ENCODE results near the gene ADGRG2. TPM values are rescaled to one million over a fixed set of nuclear protein-coding genes. Genes with fewer than 3 reads are reported as not detected.

The ADGRG2 gene
- total RNA-seq, 2 donors from 2014 or later = 1.9 to 3.7 TPM

DNA sequence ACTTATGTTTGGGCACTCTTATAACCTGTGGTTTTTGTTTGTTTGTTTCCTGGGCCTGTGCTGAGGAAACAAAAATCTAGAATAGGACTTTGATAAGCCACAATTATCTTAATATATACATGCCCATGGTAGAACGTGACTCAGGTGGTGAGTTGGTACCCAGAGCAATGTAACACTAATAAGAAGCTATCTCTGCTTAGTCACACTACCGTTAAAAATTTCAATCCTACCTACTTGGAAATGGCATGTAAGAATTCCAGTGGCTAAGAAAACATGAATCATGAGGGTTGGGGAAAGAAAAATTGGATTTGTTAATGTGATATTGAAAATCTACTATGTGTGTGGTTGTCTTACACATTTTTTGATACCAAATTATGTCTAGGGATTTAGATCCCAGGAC is 30.5 kb upstream of the ADGRG2 start:
- DNase-seq (ENCODE audit: low spot score) = no peak
- TF ChIP-seq, protein P1, sequence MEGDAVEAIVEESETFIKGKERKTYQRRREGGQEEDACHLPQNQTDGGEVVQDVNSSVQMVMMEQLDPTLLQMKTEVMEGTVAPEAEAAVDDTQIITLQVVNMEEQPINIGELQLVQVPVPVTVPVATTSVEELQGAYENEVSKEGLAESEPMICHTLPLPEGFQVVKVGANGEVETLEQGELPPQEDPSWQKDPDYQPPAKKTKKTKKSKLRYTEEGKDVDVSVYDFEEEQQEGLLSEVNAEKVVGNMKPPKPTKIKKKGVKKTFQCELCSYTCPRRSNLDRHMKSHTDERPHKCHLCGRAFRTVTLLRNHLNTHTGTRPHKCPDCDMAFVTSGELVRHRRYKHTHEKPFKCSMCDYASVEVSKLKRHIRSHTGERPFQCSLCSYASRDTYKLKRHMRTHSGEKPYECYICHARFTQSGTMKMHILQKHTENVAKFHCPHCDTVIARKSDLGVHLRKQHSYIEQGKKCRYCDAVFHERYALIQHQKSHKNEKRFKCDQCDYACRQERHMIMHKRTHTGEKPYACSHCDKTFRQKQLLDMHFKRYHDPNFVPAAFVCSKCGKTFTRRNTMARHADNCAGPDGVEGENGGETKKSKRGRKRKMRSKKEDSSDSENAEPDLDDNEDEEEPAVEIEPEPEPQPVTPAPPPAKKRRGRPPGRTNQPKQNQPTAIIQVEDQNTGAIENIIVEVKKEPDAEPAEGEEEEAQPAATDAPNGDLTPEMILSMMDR (IDR thresholded peaks at IDR 0.05) = no peak
- Histone ChIP-seq H3K4me3 (no peak overlapping the region), H3K36me3 (no peaks in the 10 kb centered on the region), H3K27ac (no peak overlapping the region), H3K27me3 (replicated peaks; ENCODE audit: insufficient read depth) (no peaks in the 10 kb centered on the region), H3K9me3 (no peaks in the 10 kb centered on the region), H3K4me1 (ENCODE audit: control insufficient read depth in 1 of 2, low read depth in 2 of 2) (no peaks in the 10 kb centered on the region)
- no peak for ATAC-seq (ENCODE audit: insufficient number of reproducible peaks, low FRiP score, low read depth)

DNA sequence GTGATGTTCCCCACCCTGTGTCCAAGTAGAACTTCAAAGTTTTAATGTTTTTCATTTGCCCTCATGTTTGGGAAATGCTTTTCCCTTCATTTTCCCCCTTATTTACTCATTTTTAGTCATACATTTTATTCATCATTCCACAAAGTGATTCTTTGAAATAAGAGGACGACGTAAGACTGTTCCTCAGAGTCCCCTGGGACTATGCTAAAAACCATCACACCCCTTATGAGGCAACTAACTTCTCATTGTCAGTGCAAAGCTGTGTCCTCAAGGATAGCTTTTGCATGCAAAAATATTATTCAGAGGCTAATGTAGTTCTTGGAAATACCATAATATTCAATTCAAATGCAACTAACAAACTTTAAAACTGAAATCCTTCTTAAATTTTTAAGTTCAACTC is 14.8 kb upstream of the ADGRG2 start:
- H3K27ac ChIP-seq = no peak overlapping the region
- H3K36me3 ChIP-seq = no peaks in the 10 kb centered on the region
- no peaks in the 10 kb centered on the region for H3K27me3 ChIP-seq (replicated peaks; ENCODE audit: insufficient read depth)
- DNase-seq (ENCODE audit: low spot score) (no peak), ATAC-seq (ENCODE audit: insufficient number of reproducible peaks, low FRiP score, low read depth) (no peak)
- no peak overlapping the region for H3K4me3 ChIP-seq
- no peaks in the 10 kb centered on the region for H3K4me1 ChIP-seq (ENCODE audit: control insufficient read depth in 1 of 2, low read depth in 2 of 2)
- TF ChIP-seq, protein P1 (IDR thresholded peaks at IDR 0.05) = no peak
- no peaks in the 10 kb centered on the region for H3K9me3 ChIP-seq

DNA sequence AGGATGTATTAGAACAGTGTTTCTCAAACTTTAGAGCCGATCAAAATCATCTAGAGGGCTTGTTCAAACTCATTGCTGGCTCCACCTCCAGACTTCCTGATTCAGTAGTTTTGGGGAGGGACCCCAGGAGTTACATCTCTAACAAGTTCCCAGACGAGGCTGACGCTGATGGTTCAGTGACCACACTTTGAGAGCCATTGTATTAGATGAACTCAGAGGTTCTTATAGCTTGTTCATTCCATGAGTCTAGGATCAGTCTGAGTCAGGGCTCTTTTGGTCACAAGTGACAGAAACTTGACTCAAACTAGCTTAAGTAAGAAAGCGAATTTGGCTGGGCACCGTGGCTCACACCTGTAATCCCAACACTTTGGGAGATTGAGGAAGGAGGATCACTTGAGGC is 11.5 kb upstream of the ADGRG2 start:
- Histone ChIP-seq H3K27ac (no peak overlapping the region), H3K27me3 (replicated peaks; ENCODE audit: insufficient read depth) (no peaks in the 10 kb centered on the region), H3K36me3 (no peaks in the 10 kb centered on the region), H3K9me3 (no peaks in the 10 kb centered on the region), H3K4me1 (ENCODE audit: control insufficient read depth in 1 of 2, low read depth in 2 of 2) (no peaks in the 10 kb centered on the region), H3K4me3 (no peak overlapping the region)
- DNase-seq (ENCODE audit: low spot score) (no peak), ATAC-seq (ENCODE audit: insufficient number of reproducible peaks, low FRiP score, low read depth) (no peak)
- TF ChIP-seq, protein P1 (IDR thresholded peaks at IDR 0.05) = no peak

DNA sequence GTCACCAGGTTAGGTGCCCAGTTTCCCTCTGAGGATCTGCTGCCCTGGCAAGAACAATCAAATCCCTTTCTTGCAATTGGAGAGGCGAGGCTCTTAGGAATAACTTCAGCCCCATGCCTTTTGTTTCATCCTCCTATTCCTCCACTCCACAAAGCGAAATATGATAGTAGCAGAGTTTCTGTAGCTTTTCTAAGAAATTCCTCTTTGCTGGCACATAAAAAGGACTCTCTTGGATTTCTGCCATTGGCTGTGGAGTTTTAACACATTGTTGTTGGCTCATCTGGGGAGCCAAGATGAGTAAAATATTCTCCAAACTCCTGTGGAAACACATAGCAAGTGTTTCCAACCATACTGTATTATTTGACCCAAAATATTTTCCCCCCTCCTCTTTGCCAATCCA is 11.0 kb upstream of the ADGRG2 start:
- Histone ChIP-seq H3K9me3 (no peaks in the 10 kb centered on the region), H3K36me3 (no peaks in the 10 kb centered on the region), H3K4me1 (ENCODE audit: control insufficient read depth in 1 of 2, low read depth in 2 of 2) (no peaks in the 10 kb centered on the region), H3K27me3 (replicated peaks; ENCODE audit: insufficient read depth) (no peaks in the 10 kb centered on the region), H3K27ac (no peak overlapping the region), H3K4me3 (no peak overlapping the region)
- ATAC-seq (ENCODE audit: insufficient number of reproducible peaks, low FRiP score, low read depth) = no peak
- DNase-seq (ENCODE audit: low spot score) = no peak
- TF ChIP-seq, protein P1 (IDR thresholded peaks at IDR 0.05) = no peak

DNA sequence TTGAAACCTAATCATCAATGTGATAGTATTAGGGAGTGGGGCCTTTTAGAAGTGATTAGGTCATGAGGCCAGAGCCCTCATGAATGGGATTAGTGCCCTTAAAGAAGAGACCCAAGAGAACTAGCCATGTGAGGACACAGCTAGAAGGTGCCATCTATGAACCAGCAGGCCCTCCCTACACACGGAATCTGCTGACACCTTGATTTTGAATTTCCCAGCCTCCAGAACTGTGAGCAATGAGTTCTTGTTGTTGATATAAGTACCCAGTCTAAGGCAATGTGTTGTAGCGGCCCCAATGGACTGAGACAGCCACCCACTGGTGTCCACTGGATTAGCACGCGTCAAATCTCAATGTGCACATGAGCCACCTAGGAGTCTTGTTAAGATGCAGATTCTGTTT is 8.4 kb upstream of the ADGRG2 start:
- Histone ChIP-seq H3K9me3 (no peaks in the 10 kb centered on the region), H3K36me3 (no peaks in the 10 kb centered on the region), H3K4me1 (ENCODE audit: control insufficient read depth in 1 of 2, low read depth in 2 of 2) (no peaks in the 10 kb centered on the region), H3K4me3 (no peak overlapping the region), H3K27ac (no peak overlapping the region), H3K27me3 (replicated peaks; ENCODE audit: insufficient read depth) (no peaks in the 10 kb centered on the region)
- DNase-seq (ENCODE audit: low spot score) (no peak), ATAC-seq (ENCODE audit: insufficient number of reproducible peaks, low FRiP score, low read depth) (no peak)
- TF ChIP-seq, protein P1 (IDR thresholded peaks at IDR 0.05) = no peak
